Keratinocyte (primary cell): ENCODE measurements around the gene CACNA2D1.

Experiments
- CTCF ChIP-seq, 3 experiments: IDR thresholded peaks in 1 of 3; conservative IDR thresholded peaks in 1 of 3; optimal IDR thresholded peaks in 1 of 3; 2 replicates in 2 of 3; 3 replicates in 1 of 3; pipeline versions ENCODE3 to v1.5.1; 2011; ENCODE audit warnings: low read length in 3 of 3, mild to moderate bottlenecking in 3 of 3, moderate library complexity in 2 of 3, control low read depth in 1 of 3, inconsistent platforms in 1 of 3; ENCODE audit not compliant: insufficient read depth in 2 of 3; ENCODE audit errors: extremely low read depth in 1 of 3
- EZH2 ChIP-seq: IDR thresholded peaks from one replicate; pipeline ENCODE4 v1.6.1; 2012; ENCODE audit warnings: inconsistent platforms, mild to moderate bottlenecking, low read length, moderate library complexity

DNA sequence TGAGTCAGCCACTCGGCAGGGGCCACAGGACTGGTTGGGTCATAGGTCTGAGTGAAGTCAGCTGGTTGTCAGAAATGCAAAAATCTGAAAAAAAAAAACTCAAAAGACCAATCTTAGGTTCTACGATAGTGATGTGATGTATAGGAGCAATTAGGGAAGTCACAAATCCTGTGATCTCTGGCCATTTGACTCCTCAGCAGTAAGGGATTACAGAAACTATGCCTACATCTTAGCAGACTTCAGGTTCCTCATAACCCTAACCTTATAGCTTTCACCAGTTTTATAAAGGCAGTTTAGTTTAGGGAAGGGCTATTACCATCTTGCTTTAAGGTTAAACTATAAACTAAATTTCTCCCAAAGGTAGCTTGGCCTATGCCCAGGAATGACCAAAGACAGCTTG lies 510.6 kb downstream of the CACNA2D1 start:
- TF ChIP-seq CTCF (optimal IDR thresholded peaks at IDR 0.05 in 1 of 3, IDR thresholded peaks at IDR 0.05 in 1 of 3, conservative IDR thresholded peaks at IDR 0.05 in 1 of 3; ENCODE audit: extremely low read depth in 1 of 3, insufficient read depth in 2 of 3, low read length in 3 of 3) (no peak), EZH2 (no peak)
